ENCODE data around the gene CST3.

DNA sequence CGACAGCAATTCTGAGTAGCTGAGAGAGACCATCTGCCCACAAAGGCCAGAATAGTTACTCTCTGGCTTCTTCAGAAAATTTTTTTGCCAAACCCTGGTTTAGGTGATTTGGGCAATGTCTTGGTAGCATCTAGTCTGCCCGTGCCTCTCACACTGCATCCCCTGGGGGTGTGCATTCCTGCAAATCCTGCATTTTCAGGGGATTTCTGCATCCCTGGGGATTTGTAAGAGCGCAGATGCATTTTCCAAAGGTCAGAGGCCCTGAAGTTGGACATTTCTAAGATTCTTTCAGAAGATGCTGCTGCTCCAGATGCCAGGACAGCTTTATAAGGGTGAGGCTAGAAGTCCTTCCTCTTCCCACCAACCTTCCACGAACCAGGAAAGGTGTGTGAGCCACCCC lies 36.0 kb downstream of the CST3 start:
- TF ChIP-seq, protein P1, sequence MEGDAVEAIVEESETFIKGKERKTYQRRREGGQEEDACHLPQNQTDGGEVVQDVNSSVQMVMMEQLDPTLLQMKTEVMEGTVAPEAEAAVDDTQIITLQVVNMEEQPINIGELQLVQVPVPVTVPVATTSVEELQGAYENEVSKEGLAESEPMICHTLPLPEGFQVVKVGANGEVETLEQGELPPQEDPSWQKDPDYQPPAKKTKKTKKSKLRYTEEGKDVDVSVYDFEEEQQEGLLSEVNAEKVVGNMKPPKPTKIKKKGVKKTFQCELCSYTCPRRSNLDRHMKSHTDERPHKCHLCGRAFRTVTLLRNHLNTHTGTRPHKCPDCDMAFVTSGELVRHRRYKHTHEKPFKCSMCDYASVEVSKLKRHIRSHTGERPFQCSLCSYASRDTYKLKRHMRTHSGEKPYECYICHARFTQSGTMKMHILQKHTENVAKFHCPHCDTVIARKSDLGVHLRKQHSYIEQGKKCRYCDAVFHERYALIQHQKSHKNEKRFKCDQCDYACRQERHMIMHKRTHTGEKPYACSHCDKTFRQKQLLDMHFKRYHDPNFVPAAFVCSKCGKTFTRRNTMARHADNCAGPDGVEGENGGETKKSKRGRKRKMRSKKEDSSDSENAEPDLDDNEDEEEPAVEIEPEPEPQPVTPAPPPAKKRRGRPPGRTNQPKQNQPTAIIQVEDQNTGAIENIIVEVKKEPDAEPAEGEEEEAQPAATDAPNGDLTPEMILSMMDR (IDR thresholded peaks at IDR 0.05; ENCODE audit: low read depth, low read length): no peak
- no peak for TF ChIP-seq POLR2A (IDR thresholded peaks at IDR 0.05; ENCODE audit: extremely low read depth, insufficient read length)
- TF ChIP-seq MYC (IDR thresholded peaks at IDR 0.05; ENCODE audit: low read depth, low read length): no peak
